SK-N-SH (cell line): ENCODE measurements around the gene PLEKHM3. TPM values are rescaled to one million over a fixed set of nuclear protein-coding genes. Genes with fewer than 3 reads are reported as not detected.

Experiments
- CTCF ChIA-PET: fragments of 300-600, 350-600 bp; formaldehyde crosslinking; extraction: SDS; loops from one replicate; lab custom pipeline; 2021; lab: Yijun Ruan, JAX
- POLR2A ChIA-PET: fragments of 350-600 bp; sonication (Branson Sonifier 250); formaldehyde crosslinking; extraction: SDS; loops from one replicate; lab custom pipeline; 2020; ENCODE audit warnings: antibody characterized with exemption, inconsistent platforms; lab: Yijun Ruan, JAX
- DNase-seq: peaks from one replicate; pipeline ENCODE4 v3.0.0; 2012
- H2AFZ ChIP-seq: fragments of 200-600 bp; sonication (generic); 2 replicates; pipeline ENCODE4 v1.8.1; 2016; ENCODE audit warnings: antibody characterized with exemption, mild to moderate bottlenecking, low read depth
- H3F3A ChIP-seq: fragments of 200-600 bp; sonication (generic); replicated peaks from 2 replicates; pipeline ENCODE3; 2016; ENCODE audit warnings: antibody characterized with exemption, mild to moderate bottlenecking; ENCODE audit not compliant: insufficient read depth
- H3K27ac ChIP-seq, 2 experiments: fragments of 200-500 bp in 1 of 2; fragments of 200-600 bp in 1 of 2; sonication (Bioruptor generic) in 1 of 2; sonication (generic), shearing (Covaris generic) in 1 of 2; 2 replicates each; pipeline versions ENCODE4 v1.5.1 to v1.6.1; 2014 to 2016; ENCODE audit warnings: low read depth in 2 of 2, inconsistent platforms in 1 of 2, low read length in 1 of 2, mild to moderate bottlenecking in 1 of 2, mixed read lengths in 1 of 2
- H3K27me3 ChIP-seq: fragments of 200-600 bp; sonication (generic), shearing (Covaris generic); 2 replicates; pipeline ENCODE4 v1.6.1; 2016; ENCODE audit warnings: mixed run types; ENCODE audit not compliant: insufficient read depth
- H3K36me3 ChIP-seq, 2 experiments: fragments of 200-500 bp in 1 of 2; fragments of 200-600 bp in 1 of 2; sonication (Bioruptor generic) in 1 of 2; sonication (generic) in 1 of 2; replicated peaks in 1 of 2; 2 replicates each; pipeline versions ENCODE3 to v1.5.1; 2014 to 2016; ENCODE audit warnings: low read length in 1 of 2, mild to moderate bottlenecking in 1 of 2; ENCODE audit not compliant: insufficient read depth in 2 of 2, control insufficient read depth in 1 of 2
- H3K4me1 ChIP-seq, 2 experiments: fragments of 200-500 bp in 1 of 2; fragments of 200-600 bp in 1 of 2; sonication (Bioruptor generic) in 1 of 2; sonication (generic), shearing (Covaris generic) in 1 of 2; 2 replicates each; pipeline versions ENCODE4 v1.5.1 to v1.6.1; 2014 to 2016; ENCODE audit warnings: low read depth in 1 of 2, low read length in 1 of 2, mixed run types in 1 of 2; ENCODE audit not compliant: insufficient read depth in 2 of 2, control insufficient read depth in 1 of 2
- H3K4me2 ChIP-seq: fragments of 200-600 bp; sonication (generic), shearing (Covaris generic); 2 replicates; pipeline ENCODE4 v1.6.1; 2017; ENCODE audit warnings: mixed run types
- H3K4me3 ChIP-seq, 2 experiments: fragments of 200-500 bp in 1 of 2; fragments of 200-600 bp in 1 of 2; sonication (Bioruptor generic) in 1 of 2; sonication (generic), shearing (Covaris generic) in 1 of 2; 2 replicates each; pipeline versions ENCODE4 v1.5.1 to v1.8.1; 2014 to 2016; ENCODE audit warnings: low read depth in 2 of 2, inconsistent platforms in 1 of 2, low read length in 1 of 2, mild to moderate bottlenecking in 1 of 2, mixed read lengths in 1 of 2, moderate library complexity in 1 of 2
- H3K79me2 ChIP-seq: fragments of 200-600 bp; sonication (generic); 2 replicates; pipeline ENCODE4 v1.8.1; 2017; ENCODE audit warnings: mild to moderate bottlenecking; ENCODE audit not compliant: insufficient read depth
- H3K9ac ChIP-seq: fragments of 200-600 bp; sonication (generic); 2 replicates; pipeline ENCODE4 v1.6.1; 2017; ENCODE audit warnings: mixed run types
- H3K9me2 ChIP-seq: fragments of 200-600 bp; sonication (generic); 2 replicates; pipeline ENCODE4 v1.6.1; 2017; ENCODE audit warnings: mixed run types
- H3K9me3 ChIP-seq: fragments of 200-600 bp; sonication (generic); 2 replicates; pipeline ENCODE4 v1.6.1; 2017; ENCODE audit warnings: mixed run types, mild to moderate bottlenecking, moderate library complexity
- H4K20me1 ChIP-seq: fragments of 200-600 bp; sonication (generic); 2 replicates; pipeline ENCODE4 v1.6.1; 2017; ENCODE audit warnings: mild to moderate bottlenecking, mixed run types; ENCODE audit not compliant: insufficient read depth
- CHD2 ChIP-seq: fragments of 150-350 bp; IDR thresholded peaks from 2 replicates; pipeline ENCODE4 v1.6.1; 2018; ENCODE audit warnings: low read length; ENCODE audit not compliant: partially characterized antibody
- ELF1 ChIP-seq: IDR thresholded peaks from 2 replicates; pipeline ENCODE4 v1.4.0; 2012
- EP300 ChIP-seq, 2 experiments: IDR thresholded peaks; 2 replicates each; pipeline versions ENCODE4 v1.4.0 to v1.6.1; 2012; ENCODE audit warnings: borderline replicate concordance in 1 of 2, low read depth in 1 of 2, low read length in 1 of 2
- EZH2phosphoT487 ChIP-seq: fragments of 200-600 bp; sonication (generic); IDR thresholded peaks from 2 replicates; pipeline ENCODE4 v1.6.1; 2017; ENCODE audit warnings: low read depth, mixed run types, mild to moderate bottlenecking, antibody characterized with exemption, moderate library complexity, borderline replicate concordance
- FOXJ3 ChIP-seq: sonication (generic); formaldehyde crosslinking; IDR thresholded peaks from 2 replicates; pipeline ENCODE4 v1.5.1; 2020; ENCODE audit warnings: mild to moderate bottlenecking, missing genetic modification reagents
- GABPA ChIP-seq: IDR thresholded peaks from 2 replicates; pipeline ENCODE4 v1.4.0; 2012; ENCODE audit warnings: low read depth, mild to moderate bottlenecking
- MEF2A ChIP-seq: IDR thresholded peaks from 2 replicates; pipeline ENCODE4 v1.4.0; 2012; ENCODE audit warnings: low read depth, borderline replicate concordance
- MXI1 ChIP-seq: IDR thresholded peaks from 2 replicates; pipeline ENCODE4 v1.6.1; 2012; ENCODE audit warnings: mild to moderate bottlenecking, low read depth, low read length, improper control_type of control experiment
- NFIC ChIP-seq: IDR thresholded peaks from 2 replicates; pipeline ENCODE4 v1.4.0; 2012; ENCODE audit warnings: borderline replicate concordance
- NRF1 ChIP-seq: IDR thresholded peaks from 2 replicates; pipeline ENCODE4 v1.6.1; 2012; ENCODE audit warnings: low read depth, mild to moderate bottlenecking, low read length
- POLR2AphosphoS5 ChIP-seq: IDR thresholded peaks from 2 replicates; pipeline ENCODE4 v1.6.1; 2012; ENCODE audit warnings: low read depth, low read length
- RFX5 ChIP-seq: IDR thresholded peaks from 2 replicates; pipeline ENCODE4 v1.6.1; 2012; ENCODE audit warnings: mild to moderate bottlenecking, improper control_type of control experiment, low read length
- TAF1 ChIP-seq: IDR thresholded peaks from 2 replicates; pipeline ENCODE4 v1.6.1; 2012; ENCODE audit warnings: low read depth, mild to moderate bottlenecking, low read length, moderate library complexity, borderline replicate concordance
- TEAD4 ChIP-seq: IDR thresholded peaks from 2 replicates; pipeline ENCODE4 v1.4.0; 2012; ENCODE audit warnings: mild to moderate bottlenecking, borderline replicate concordance; ENCODE audit not compliant: insufficient read depth
- YY1 ChIP-seq: IDR thresholded peaks from 2 replicates; pipeline ENCODE4 v1.4.0; 2012; ENCODE audit warnings: low read depth, mild to moderate bottlenecking
- whole genome bisulfite sequencing: methylation state at CpG from one replicate; pipeline ENCODE4 v1.1.6; 2017; ENCODE audit warnings: low lambda C conversion rate; 5-methylcytosine and 5-hydroxymethylcytosine counted together
- polyA plus RNA-seq, 3 experiments: library from polyadenylated mRNA; depleted of rRNA; stranded (reverse); fragments of >200 nt; gene quantifications; 2 replicates each; pipeline ENCODE4 v1.2.3, GENCODE V29; 2012
- TF ChIP-seq, protein P1 (sequence below): IDR thresholded peaks from 2 replicates; pipeline ENCODE4 v1.4.0; 2012; ENCODE audit warnings: low read depth, borderline replicate concordance
- TF ChIP-seq, protein P2 (sequence below): IDR thresholded peaks from 2 replicates; pipeline ENCODE4 v1.4.0; 2012; ENCODE audit warnings: low read depth, borderline replicate concordance

Gene PLEKHM3
- polyA plus RNA-seq, 1 of the 3 experiments (the other 2 are of a cell fraction) = 1.9 TPM

DNA sequence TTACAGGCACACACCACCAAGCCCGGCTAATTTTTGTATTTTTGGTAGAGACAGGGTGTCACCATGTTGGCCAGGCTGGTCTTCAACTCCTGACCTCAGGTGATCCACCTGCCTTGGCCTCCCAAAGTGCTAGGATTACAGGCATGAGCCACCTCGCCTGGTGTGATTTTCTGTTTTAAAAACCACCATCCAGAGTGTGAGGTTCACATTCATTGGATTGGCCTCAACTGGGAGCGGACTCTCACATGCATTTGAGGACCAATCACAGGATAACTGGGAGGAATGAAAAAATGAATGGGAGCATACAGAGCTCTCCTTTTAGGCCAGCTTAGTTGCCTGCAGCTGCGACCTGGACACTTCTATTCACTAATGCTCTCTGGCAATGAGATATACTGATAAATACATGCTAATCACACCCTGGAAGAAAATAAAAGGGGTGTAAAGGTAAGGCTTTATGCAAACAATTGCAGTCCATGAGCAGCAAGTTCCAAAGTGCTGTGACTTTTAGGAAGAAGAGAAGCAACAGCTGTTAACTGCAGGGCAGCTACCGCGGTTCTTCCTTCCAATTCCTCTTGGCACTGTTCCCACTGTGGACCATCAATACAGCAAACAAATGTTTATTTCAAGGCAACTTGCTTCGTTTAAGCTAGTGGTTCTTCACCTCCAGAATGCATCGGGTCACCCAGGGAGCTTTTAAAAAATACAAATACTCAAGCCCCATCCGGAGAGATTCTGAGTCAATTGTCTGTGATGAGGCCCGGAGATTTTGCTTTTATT is 206.1 kb downstream of the PLEKHM3 start:
- H3K27ac ChIP-seq = no peak overlapping the region
- no peaks in the 10 kb centered on the region for H3K9me3 ChIP-seq
- WGBS = 77% methylated on average over 10 of the region's 10 CpGs
- H3F3A ChIP-seq = no peaks in the 10 kb centered on the region
- no peaks in the 10 kb centered on the region for H3K79me2 ChIP-seq
- H3K27me3 ChIP-seq = no peaks in the 10 kb centered on the region
- H4K20me1 ChIP-seq = no peaks in the 10 kb centered on the region
- H3K9ac ChIP-seq = no peak overlapping the region
- peaks cover 0 to 3% of the 10 kb centered on the region in 2 experiments; a peak in 1 of 4 replicates for H3K4me1 ChIP-seq
- CTCF ChIA-PET = interaction anchor here (0.7 to 1.6 kb wide), 4 partner anchors 9 to 181 kb away, joined by 3 to 4 read pairs (median 3); no protein-coding TSS in a partner anchor
- TF ChIP-seq, protein P1, sequence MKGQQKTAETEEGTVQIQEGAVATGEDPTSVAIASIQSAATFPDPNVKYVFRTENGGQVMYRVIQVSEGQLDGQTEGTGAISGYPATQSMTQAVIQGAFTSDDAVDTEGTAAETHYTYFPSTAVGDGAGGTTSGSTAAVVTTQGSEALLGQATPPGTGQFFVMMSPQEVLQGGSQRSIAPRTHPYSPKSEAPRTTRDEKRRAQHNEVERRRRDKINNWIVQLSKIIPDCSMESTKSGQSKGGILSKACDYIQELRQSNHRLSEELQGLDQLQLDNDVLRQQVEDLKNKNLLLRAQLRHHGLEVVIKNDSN = no peak
- TF ChIP-seq POLR2AphosphoS5 (no peak), RFX5 (no peak), TEAD4 (no peak), YY1 (no peak)
- TF ChIP-seq, all 33 proteins: peak for 0
- H3K9me2 ChIP-seq = no peaks in the 10 kb centered on the region
- POLR2A ChIA-PET = no interaction called here
- H3K4me3 ChIP-seq = no peak overlapping the region
- H2AFZ ChIP-seq = no peak overlapping the region
- DNase-seq = no peak
- H3K4me2 ChIP-seq = no peak overlapping the region
- peaks cover 0 to 3% of the 10 kb centered on the region in 2 experiments for H3K36me3 ChIP-seq

DNA sequence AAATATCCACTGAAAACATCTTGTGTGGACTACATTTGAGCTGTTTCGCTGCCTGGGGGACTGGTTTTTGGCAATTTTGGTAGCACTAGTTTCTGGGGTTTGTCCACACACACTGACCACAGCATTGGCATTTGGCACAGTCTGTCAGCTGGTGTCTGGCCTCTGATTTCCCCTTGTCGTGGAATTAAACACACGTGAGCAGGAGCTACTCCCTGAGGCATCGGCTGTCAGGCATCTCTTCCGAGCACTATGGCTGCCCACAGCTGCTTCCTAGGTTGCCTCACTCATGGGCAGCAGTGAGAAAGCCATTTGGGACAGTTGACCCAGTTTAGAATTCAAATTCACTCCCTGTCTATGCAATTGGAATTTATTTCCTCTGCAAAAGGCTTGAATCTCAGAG is 208.8 kb downstream of the PLEKHM3 start:
- Histone ChIP-seq H3K9ac (no peak overlapping the region), H3K79me2 (no peaks in the 10 kb centered on the region), H3K4me3 (no peak overlapping the region), H3K27me3 (no peaks in the 10 kb centered on the region), H3K4me1 (peaks cover 0 to 3% of the 10 kb centered on the region in 2 experiments; a peak in 1 of 4 replicates), H3K36me3 (no peaks in the 10 kb centered on the region), H3K4me2 (no peak overlapping the region), H2AFZ (no peak overlapping the region), H3K27ac (no peak overlapping the region), H3K9me2 (no peaks in the 10 kb centered on the region), H3K9me3 (no peaks in the 10 kb centered on the region), H3F3A (no peaks in the 10 kb centered on the region), H4K20me1 (no peaks in the 10 kb centered on the region)
- no peak for TF ChIP-seq RFX5
- TF ChIP-seq, protein P2, sequence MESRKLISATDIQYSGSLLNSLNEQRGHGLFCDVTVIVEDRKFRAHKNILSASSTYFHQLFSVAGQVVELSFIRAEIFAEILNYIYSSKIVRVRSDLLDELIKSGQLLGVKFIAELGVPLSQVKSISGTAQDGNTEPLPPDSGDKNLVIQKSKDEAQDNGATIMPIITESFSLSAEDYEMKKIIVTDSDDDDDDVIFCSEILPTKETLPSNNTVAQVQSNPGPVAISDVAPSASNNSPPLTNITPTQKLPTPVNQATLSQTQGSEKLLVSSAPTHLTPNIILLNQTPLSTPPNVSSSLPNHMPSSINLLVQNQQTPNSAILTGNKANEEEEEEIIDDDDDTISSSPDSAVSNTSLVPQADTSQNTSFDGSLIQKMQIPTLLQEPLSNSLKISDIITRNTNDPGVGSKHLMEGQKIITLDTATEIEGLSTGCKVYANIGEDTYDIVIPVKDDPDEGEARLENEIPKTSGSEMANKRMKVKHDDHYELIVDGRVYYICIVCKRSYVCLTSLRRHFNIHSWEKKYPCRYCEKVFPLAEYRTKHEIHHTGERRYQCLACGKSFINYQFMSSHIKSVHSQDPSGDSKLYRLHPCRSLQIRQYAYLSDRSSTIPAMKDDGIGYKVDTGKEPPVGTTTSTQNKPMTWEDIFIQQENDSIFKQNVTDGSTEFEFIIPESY = no peak
- no peak for TF ChIP-seq GABPA
- no peak for TF ChIP-seq NRF1
- TF ChIP-seq EZH2phosphoT487 = no peak
- TF ChIP-seq CHD2 = no peak
- TF ChIP-seq FOXJ3 = no peak
- no peak for TF ChIP-seq MXI1
- no peak for TF ChIP-seq NFIC
- TF ChIP-seq ELF1 = no peak
- no peak for TF ChIP-seq TAF1
- no peak for TF ChIP-seq MEF2A
- TF ChIP-seq EP300 (IDR thresholded peaks at IDR 0.05; ENCODE audit: borderline replicate concordance in 1 of 2, low read depth in 1 of 2, low read length in 1 of 2) = no peak
- WGBS = 89% methylated on average over 5 of the region's 5 CpGs
- ChIA-PET CTCF (no interaction called here), POLR2A (no interaction called here)
- no peak for DNase-seq
